Neural progenitor cell (in vitro differentiated cells): Measurements from ENCODE around the gene KCNN2.

ENCODE experiments used
- EZH2 ChIP-seq: fragments of 200-600 bp; sonication (generic); IDR thresholded peaks from 2 replicates; pipeline ENCODE4 v1.6.1; 2017; ENCODE audit warnings: antibody characterized with exemption, mild to moderate bottlenecking, moderate library complexity
- EZH2phosphoT487 ChIP-seq: fragments of 200-600 bp; sonication (generic); IDR thresholded peaks from 2 replicates; pipeline ENCODE4 v1.6.1; 2017; ENCODE audit warnings: antibody characterized with exemption
- TF ChIP-seq, protein P1 (sequence below): fragments of 200-600 bp; sonication (generic); IDR thresholded peaks from 2 replicates; pipeline ENCODE4 v1.5.1; 2017; ENCODE audit warnings: antibody characterized with exemption, mild to moderate bottlenecking

DNA sequence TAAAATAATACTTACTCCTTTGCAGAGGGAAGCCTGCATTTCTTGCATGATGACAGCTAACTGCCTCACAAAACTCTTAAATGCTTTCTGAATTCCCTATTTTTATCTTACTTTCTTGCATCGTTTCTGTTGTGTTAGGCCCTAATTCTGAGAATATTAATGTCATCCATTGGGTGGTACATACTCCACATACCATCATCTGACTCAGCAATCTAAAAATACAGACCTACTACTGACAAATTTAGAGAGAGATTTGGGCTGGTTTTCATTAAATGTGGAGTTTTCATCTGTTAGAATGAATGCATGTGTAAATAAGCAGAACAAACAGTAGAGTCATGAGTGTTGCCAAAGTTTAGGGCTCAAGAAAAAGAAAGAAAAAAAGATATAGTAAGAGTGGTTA is 26.5 kb upstream of the KCNN2 start:
- TF ChIP-seq, protein P1, sequence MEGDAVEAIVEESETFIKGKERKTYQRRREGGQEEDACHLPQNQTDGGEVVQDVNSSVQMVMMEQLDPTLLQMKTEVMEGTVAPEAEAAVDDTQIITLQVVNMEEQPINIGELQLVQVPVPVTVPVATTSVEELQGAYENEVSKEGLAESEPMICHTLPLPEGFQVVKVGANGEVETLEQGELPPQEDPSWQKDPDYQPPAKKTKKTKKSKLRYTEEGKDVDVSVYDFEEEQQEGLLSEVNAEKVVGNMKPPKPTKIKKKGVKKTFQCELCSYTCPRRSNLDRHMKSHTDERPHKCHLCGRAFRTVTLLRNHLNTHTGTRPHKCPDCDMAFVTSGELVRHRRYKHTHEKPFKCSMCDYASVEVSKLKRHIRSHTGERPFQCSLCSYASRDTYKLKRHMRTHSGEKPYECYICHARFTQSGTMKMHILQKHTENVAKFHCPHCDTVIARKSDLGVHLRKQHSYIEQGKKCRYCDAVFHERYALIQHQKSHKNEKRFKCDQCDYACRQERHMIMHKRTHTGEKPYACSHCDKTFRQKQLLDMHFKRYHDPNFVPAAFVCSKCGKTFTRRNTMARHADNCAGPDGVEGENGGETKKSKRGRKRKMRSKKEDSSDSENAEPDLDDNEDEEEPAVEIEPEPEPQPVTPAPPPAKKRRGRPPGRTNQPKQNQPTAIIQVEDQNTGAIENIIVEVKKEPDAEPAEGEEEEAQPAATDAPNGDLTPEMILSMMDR, result no peak
- TF ChIP-seq EZH2phosphoT487 (no peak), EZH2 (no peak)
